IPS-15b (cell line): ENCODE measurements around the gene TLCD5.

Experiments used
- H3K27me3 ChIP-seq: one replicate; pipeline ENCODE4 v1.6.1; 2013; ENCODE audit warnings: low read length; ENCODE audit not compliant: control insufficient read depth, insufficient read depth
- H3K36me3 ChIP-seq: one replicate; pipeline ENCODE4 v1.6.1; 2013; ENCODE audit warnings: low read length; ENCODE audit not compliant: control insufficient read depth, insufficient read depth
- H3K4me1 ChIP-seq: one replicate; pipeline ENCODE4 v1.6.1; 2013; ENCODE audit warnings: mild to moderate bottlenecking, low read length; ENCODE audit not compliant: control insufficient read depth, insufficient read depth
- H3K4me3 ChIP-seq: one replicate; pipeline ENCODE4 v1.5.1; 2013; ENCODE audit warnings: low read depth, low read length
- H3K9ac ChIP-seq: one replicate; pipeline ENCODE4 v1.6.1; 2013; ENCODE audit warnings: low read depth, mild to moderate bottlenecking, low read length
- H3K9me3 ChIP-seq: one replicate; pipeline ENCODE4 v1.6.1; 2013; ENCODE audit warnings: mild to moderate bottlenecking, low read length; ENCODE audit not compliant: control insufficient read depth, insufficient read depth

TLCD5 gene

DNA sequence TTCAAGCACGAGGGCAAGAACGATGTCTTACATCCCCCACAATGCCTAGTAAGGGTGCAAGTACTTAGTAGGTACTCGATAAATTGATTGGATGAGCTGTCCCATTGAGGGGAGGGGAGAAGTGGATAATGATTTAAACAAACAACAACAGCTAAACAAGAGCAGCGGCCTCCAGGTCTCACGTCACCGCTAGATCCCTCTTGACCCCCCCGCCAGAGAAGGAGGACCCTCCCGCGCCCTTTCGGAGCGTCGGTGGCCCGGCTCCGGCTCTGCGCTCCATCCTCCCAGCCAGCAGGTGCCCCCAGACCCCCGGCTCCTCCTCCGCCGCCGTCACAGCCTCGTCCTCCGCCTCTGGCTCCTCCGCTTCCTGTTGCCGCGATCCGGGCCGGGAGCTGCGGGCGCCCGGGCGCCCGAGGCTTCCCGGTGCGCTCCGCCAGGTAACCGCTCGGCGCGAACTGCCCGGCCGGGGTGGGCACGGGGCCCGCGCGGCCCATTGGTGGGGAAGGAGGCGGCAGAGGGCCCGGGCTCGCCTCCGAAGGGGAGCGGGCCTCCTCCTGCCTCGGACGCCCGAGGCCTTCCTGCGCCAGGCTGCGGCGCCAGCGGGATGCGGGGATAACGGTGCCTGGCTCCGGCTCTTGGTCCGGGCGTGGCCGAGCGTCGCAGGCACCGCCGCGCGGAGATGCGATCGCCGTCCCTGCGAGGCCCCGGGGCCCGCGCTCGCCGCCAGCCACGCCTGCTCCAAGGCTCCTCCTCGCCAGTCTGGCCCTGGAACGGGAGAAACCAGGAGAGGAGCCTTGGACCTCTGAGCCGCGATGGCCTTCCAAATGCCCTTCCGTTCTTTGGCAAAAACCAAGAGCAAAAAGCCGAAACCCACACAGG, at the start of gene TLCD5:
TSS of gene TLCD5 (plus strand) at position 368 of the 879 bp plus-strand sequence. CDS start 2,143 bp downstream, outside the sequence.
- no peaks in the 10 kb centered on the region for H3K4me1 ChIP-seq
- H3K4me3 ChIP-seq, result peak within 1 kb of the TSS; percentile 70
- no peaks in the 10 kb centered on the region for H3K36me3 ChIP-seq
- H3K27me3 ChIP-seq, result peaks cover 14% of the 10 kb centered on the region
- no peaks in the 10 kb centered on the region for H3K9me3 ChIP-seq
- H3K9ac ChIP-seq, result peak within 1 kb of the TSS; percentile 55

DNA sequence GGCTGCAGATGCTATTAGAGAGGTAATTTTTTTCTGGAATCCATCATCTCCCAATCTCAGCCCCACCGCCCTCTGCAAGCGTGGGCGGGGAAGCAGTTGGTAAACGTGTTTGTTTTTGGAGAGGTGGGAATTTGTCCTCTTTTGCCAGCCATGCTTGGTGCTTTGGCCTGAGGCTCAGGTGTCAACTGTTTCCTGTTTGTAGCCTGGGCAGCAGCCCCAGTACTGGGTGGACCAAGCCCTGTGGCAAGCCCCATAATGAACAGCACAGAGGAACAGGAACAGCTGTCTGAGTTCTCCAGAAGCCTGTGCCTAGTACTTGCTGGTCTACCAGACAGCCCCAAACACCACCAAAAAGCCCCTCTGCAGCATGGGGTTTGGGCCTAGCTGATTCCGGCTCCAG, 45.6 kb upstream of the TLCD5 start:
- no peak overlapping the region for H3K9ac ChIP-seq
- H3K36me3 ChIP-seq, result no peaks in the 10 kb centered on the region
- H3K4me1 ChIP-seq, result peaks cover 4% of the 10 kb centered on the region
- no peaks in the 10 kb centered on the region for H3K9me3 ChIP-seq
- H3K27me3 ChIP-seq, result no peaks in the 10 kb centered on the region
- no peak overlapping the region for H3K4me3 ChIP-seq

DNA sequence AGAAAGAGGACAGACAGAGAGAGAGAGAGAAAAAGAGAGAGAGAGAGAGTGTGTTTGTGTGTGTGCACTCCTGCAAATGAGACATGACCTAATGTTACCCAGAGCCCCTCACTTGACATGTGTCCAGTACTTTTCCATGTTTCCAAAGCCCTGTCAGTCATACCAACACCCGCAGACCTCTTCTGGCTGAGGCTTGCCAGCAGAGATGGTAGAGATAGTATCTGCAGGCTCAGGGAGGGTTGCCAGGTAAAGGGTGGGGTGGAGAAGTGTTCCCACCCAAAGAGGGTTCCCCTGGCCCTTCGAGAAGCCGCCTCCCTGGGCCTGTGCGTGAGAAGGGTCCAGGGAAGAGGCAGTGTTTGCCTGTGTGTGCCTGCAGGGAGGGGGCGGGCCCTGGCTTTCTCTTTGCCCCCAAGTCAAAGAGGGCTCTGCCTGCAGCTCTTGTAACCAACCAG, 44.5 kb upstream of the TLCD5 start:
- Histone ChIP-seq H3K4me3 (no peak overlapping the region), H3K36me3 (no peaks in the 10 kb centered on the region), H3K9me3 (no peaks in the 10 kb centered on the region), H3K4me1 (peaks cover 4% of the 10 kb centered on the region), H3K27me3 (no peaks in the 10 kb centered on the region), H3K9ac (no peak overlapping the region)

DNA sequence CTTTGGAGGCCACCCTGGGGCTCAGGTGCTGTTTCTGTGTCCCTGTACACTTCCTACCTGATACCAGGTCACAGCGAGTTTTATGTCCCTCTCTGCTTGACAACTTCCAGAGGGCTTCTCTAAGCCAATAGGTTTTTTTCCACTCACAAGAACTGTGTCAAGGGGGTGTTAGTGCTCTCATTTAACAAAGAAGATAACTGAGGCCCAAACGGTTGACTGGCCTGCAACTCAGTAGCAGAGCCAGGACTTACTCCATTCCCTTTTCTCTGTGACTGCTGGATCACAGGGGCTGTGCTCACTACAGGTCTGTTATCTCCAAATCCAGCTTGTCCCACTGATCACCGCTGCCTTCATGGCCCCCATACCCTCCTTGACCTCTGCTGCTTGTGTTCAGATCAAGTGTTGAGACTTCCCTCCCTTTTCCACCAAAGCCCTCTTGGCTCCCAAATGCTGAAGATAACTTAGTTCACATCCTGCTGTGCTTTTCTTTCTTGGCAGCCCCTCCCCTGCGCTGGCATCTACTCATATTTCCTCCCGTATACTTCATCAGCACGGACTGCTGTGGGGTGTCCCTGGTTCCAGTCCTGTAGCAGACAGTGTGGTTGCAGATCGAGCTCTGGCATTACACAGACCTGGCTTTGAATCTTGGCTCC, 43.8 kb upstream of the TLCD5 start:
- H3K9ac ChIP-seq, result no peak overlapping the region

DNA sequence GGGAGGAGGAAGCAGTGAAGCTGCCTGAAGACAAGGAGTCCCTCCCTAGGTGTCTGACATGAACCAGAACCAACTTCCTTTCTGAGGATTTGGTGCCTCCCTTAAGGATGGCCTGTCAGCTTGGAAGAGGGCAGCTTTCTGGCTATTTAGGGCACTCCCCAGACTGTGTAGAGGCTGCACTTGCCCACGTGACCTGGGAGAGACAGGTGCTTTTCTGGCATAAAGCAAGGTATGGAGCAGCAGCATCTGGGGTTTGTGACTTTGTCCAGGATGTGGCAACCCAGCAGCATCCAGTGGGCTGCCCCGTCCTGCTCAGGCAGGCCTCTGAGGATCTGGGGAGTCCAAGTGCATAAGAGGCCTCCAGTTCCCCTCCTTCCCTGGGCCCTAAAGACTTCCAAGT, 42.0 kb upstream of the TLCD5 start:
- Histone ChIP-seq H3K4me1 (peaks cover 4% of the 10 kb centered on the region), H3K4me3 (no peak overlapping the region), H3K9ac (no peak overlapping the region), H3K36me3 (no peaks in the 10 kb centered on the region), H3K9me3 (no peaks in the 10 kb centered on the region), H3K27me3 (no peaks in the 10 kb centered on the region)

More for the DNA sequence above, 43.8 kb upstream of the TLCD5 start:
- Histone ChIP-seq H3K4me1 (peaks cover 4% of the 10 kb centered on the region), H3K4me3 (no peak overlapping the region), H3K36me3 (no peaks in the 10 kb centered on the region), H3K9me3 (no peaks in the 10 kb centered on the region), H3K27me3 (no peaks in the 10 kb centered on the region)

DNA sequence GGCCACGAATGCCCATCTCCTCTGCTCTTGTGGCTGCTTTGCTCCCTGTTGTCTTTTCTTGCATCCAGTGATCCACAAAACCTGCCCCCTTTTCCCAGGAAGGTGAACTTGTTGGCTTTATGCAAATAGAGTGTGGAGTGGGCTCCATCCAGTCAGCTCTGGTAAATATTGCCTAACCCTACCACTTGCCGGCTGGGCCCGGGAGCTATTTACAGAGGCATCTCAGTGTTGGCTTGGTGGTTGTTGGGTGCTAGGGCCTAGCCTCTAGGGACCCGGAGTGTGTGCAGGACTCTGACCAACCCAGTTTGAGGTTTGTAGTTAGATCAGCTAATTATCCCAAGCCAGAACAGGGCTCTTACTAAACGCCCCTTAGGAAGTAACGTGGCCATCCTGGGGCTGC, 40.8 kb upstream of the TLCD5 start:
- no peak overlapping the region for H3K4me3 ChIP-seq
- H3K4me1 ChIP-seq, result peaks cover 4% of the 10 kb centered on the region
- no peaks in the 10 kb centered on the region for H3K9me3 ChIP-seq
- H3K9ac ChIP-seq, result no peak overlapping the region
- H3K27me3 ChIP-seq, result no peaks in the 10 kb centered on the region
- H3K36me3 ChIP-seq, result no peaks in the 10 kb centered on the region

DNA sequence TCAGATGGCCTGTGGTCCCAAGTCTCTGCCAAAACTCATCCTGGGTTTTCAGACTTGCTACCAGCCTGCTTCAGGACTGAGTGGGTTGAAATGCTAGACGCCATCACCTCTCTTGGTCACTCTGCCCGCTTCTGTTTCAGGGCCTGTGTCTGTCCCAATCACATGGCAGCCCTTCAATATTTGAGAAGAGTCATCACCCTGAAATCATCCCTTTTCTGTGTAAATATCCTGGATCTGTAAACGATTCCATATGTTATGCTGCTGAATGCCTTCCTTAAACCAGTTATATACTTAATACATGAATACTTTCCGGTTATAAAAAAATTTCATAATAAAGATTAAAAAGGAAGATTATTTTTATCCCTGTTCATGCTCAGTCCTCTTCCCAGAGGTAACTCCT, 39.8 kb upstream of the TLCD5 start:
- H3K9me3 ChIP-seq, result no peaks in the 10 kb centered on the region
- peaks cover 4% of the 10 kb centered on the region for H3K4me1 ChIP-seq
- H3K9ac ChIP-seq, result no peak overlapping the region
- no peaks in the 10 kb centered on the region for H3K27me3 ChIP-seq
- H3K4me3 ChIP-seq, result no peak overlapping the region
- no peaks in the 10 kb centered on the region for H3K36me3 ChIP-seq

DNA sequence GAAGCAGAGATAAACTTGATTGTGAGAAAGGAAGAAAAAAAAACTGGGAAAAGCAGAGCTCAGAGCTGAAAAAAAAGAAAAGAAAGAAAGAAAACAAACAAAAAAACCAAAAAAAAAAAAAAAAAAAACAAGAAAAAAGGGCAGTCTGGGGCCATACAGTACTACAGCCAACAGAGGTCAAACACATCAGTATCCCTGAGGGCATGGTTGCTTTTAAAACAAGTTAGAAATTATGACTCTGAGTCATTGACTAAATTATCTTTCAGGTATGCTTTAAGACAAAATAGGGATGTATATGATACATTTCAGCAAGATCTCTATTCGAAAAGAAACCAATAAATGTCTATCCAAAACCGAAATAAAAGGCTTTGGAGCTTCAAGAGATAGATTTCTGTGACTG, 37.1 kb upstream of the TLCD5 start:
- Histone ChIP-seq H3K9ac (no peak overlapping the region), H3K9me3 (no peaks in the 10 kb centered on the region), H3K4me3 (no peak overlapping the region), H3K36me3 (no peaks in the 10 kb centered on the region), H3K4me1 (no peaks in the 10 kb centered on the region), H3K27me3 (no peaks in the 10 kb centered on the region)

DNA sequence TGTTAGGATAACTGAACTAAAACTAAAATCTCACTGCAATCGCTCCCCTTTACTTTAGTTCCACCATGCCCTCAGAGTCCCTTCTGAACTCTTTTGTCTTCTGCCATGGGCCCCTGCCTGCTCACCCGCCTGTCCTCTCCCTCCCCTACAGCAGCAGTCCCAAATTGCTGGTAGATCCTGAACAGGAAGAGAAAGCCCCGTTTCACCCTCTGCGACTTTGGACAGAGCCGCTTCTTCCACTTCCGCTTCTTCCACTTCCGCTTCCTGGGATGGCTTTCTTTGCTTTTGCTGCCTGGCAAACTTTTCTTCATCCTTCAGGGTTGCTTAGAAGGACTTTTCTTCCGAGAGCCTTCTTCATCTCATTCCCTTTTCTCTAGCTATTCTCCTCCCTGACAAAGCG, 35.7 kb upstream of the TLCD5 start:
- H3K9me3 ChIP-seq, result no peaks in the 10 kb centered on the region

DNA sequence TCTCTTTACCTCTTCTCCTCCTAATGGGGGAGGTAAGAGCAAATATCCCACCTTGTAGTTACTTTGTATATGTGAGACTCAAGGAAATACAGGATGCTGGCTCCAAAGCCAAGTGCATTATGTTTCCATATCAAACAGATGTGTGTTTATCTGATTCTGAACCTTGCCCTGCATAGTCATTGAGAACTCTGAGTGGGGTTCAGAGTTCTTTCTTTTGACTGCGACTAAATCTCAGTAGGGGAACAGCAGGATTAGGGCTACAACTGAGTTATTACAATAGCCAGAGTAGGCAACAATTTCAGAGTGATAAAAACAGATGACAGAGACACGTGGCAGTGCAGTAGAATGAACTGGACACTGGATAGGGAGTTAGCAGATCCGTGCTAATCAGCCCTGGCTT, 34.1 kb upstream of the TLCD5 start:
- no peak overlapping the region for H3K4me3 ChIP-seq
- no peaks in the 10 kb centered on the region for H3K27me3 ChIP-seq
- H3K9me3 ChIP-seq, result no peaks in the 10 kb centered on the region
- H3K4me1 ChIP-seq, result no peaks in the 10 kb centered on the region
- H3K9ac ChIP-seq, result no peak overlapping the region
- H3K36me3 ChIP-seq, result no peaks in the 10 kb centered on the region

More for the DNA sequence above, 35.7 kb upstream of the TLCD5 start:
- Histone ChIP-seq H3K9ac (no peak overlapping the region), H3K27me3 (no peaks in the 10 kb centered on the region), H3K4me3 (no peak overlapping the region), H3K4me1 (no peaks in the 10 kb centered on the region), H3K36me3 (no peaks in the 10 kb centered on the region)

DNA sequence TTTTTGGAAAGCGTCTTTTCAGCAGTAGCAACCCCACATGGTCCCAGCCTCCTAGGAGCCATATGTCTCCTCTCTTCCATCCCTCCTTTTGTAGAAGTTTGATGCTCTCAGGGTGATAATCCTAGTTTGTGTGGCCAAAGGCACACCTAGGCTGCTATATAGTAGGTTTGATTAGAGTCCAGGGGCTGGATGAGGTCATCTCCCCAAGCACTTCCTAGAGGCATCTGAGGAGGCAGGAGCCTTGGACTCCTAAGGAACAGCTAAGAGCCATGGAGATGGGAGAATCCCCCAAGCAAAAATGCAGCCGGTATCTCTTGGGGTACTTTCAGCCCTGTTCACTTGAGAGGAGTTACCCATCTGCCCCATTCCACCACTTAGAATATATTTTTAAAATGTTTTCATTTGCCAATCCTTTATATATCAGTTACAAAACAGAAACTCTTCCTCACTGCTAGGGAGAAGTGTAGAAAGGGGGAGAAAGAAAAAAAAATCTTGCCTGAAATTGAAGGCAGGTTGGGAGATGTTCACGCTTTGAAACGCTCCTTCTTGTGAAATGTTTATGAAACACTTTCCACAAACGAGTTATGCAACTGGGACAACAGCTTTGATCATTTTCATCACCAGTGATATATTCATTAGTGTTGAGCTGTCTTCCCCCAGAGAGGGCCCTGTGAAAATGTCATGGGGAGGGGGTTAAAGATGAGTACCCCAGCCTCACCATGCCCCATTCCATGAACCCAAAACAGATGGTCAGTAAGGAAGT, 31.9 kb upstream of the TLCD5 start:
- Histone ChIP-seq H3K4me1 (no peaks in the 10 kb centered on the region), H3K36me3 (no peaks in the 10 kb centered on the region), H3K9ac (no peak overlapping the region), H3K9me3 (no peaks in the 10 kb centered on the region), H3K27me3 (no peaks in the 10 kb centered on the region), H3K4me3 (no peak overlapping the region)
